Inferior parietal cortex (tissue), 1 donor: ENCODE measurements around the gene GBP1.
"Not testable (repeated sequence)": the region's sequence is repeated elsewhere in the genome, so short reads cannot be mapped to it uniquely, and the experiment has no call there.

Experiments used
- DNase-seq: peaks from one replicate; pipeline ENCODE4 v3.0.0-alpha.2; 2016; ENCODE audit errors: extremely low spot score

The GBP1 gene, protein sequence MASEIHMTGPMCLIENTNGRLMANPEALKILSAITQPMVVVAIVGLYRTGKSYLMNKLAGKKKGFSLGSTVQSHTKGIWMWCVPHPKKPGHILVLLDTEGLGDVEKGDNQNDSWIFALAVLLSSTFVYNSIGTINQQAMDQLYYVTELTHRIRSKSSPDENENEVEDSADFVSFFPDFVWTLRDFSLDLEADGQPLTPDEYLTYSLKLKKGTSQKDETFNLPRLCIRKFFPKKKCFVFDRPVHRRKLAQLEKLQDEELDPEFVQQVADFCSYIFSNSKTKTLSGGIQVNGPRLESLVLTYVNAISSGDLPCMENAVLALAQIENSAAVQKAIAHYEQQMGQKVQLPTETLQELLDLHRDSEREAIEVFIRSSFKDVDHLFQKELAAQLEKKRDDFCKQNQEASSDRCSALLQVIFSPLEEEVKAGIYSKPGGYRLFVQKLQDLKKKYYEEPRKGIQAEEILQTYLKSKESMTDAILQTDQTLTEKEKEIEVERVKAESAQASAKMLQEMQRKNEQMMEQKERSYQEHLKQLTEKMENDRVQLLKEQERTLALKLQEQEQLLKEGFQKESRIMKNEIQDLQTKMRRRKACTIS

DNA sequence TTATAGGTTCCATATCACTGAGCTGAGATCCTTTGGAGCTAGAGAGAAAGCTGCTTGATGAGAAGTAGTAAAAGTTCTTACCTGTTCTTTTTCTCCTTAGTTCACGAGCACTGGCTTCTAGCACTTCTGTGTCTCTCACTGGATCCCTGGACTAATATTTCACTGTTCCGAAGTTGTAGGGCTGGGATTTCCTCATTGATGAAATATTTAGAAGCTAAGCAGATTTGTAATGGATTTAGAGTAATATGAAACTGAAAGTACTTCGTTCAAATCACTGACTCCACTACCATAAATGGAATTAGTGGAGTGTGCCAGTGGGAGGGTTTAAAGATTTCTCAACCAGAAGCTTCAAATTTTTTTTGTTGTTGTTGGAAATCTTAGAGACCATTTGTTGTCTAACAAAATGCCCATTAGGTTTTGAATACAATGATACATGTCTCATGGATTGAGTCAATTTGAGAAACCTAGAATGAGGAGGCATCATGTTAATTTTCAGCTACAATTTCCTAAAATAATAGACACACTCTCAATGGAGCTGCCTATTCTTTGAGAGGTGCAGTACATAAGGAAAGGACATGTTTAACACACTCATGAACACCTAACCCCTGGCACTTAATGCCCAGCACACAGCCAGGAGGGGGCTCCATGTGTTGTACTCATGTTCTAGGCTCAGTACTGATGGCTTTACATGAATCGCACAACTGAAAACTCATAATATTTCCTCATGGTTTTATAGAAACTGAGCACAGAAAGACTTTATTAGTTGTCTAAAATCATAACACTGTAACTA, at the start of gene GBP1:
GBP1 (minus strand) TSS at position 130 of the 790 bp plus-strand sequence. CDS start 1,974 bp downstream, outside the sequence.
- peak; percentile 7 for DNase-seq

DNA sequence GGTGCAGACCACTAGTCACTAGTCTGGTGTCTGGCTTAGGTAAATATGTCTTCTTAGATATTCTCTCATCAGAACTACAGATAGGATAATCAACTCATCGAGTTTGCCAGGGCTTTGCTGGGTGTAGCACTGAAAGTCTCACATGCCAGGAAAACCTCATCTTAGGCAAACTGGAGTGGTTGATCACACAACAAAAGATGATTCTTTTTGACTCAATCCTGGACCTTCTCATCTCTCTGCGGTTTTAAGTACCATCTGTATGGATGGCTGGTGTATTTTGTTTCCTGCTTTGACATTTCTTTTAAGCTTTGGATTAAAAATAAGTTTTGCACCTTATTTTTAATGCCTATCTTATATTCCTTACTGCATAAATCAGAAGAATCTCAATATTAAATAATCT, 49.7 kb upstream of the GBP1 start:
- DNase-seq, result no peak

DNA sequence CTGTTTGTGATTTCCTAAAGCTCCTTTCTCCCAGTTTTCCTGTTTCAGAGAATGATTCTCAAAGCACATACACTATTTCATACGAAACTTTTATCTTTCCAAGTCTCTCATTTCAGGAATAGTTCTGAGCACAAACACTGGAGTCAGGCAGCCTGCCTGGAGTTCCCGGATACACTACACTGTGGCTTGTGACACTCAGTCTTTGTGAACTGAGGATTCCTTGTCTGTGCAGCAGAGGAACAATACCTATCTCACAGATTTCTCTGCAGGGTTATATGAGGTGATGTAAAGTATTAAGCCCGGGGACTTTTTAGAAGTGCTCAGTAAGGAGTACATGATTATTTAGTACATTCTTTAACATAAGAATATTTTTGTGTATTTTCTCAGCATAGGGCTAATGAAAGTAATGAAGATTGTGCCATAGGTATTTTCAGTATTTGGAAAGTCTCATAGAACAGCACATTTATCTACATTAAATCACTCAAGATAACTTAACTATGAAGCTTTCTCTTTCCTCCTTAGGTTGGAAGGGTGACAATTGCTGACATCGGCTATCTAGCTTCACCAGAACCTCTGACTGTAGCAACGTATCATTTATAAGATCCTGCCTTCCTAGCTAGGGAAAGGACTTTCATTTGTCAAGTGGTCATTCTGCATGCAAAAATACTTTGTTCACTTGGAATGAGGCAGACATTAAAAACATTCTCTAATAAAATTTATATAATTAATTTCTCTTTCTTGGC, 48.0 kb upstream of the GBP1 start:
- DNase-seq, result no peak

DNA sequence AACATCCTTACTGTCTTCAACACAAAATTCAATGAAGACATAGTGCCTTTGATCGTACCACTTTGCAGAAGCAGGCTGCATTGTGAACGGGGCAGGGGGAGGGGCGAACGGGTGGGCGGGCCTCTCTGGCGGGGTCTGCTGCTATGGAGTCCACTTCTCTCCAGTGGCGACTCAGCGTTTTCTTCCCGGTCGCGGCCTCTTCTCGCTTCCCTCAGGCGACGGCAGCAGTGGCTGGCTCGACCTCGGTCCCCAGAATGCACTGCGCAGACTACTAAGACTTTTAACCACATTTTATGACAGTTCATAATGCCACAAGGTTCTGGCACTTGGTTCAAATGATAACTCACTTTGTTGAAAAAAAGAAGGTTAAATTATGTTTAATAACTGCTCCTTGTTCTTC, 39.7 kb upstream of the GBP1 start:
- DNase-seq, result no peak

DNA sequence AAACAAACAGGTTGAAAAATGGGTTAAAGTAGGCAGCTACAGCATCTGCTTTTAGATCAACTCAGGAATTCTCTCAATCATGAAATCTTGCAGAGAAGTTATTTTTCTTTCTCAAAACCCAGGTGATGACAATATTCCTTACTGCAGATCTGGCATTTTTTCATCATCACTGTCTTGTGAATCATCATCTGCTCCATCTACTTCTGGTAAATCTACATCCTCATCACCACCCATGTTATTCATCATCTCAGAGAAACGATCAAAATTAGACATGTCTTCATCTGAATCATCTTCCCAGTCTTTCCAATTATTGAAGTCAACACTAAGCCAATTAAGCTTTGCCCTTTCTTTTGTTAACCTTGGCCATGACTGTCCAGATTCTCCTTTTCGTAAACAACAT, 39.1 kb upstream of the GBP1 start:
- no peak for DNase-seq

DNA sequence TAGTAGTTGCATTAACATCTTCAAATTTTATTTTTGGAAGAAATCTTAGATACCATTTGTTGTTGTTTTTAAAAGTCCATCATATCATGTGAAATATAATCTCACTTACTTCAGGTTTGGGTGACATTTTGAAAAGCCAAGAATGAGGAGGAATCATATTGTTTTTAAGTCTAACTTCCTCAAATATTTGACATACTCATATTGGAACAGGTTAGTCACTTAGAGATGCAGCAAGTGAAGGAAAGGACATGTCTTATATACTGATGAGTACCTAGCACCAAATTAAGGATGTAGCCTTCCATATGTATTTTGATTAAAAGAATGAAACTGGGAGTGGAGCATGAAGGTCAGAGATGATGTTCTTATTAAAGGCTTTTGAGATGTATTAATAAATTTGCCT, 37.0 kb upstream of the GBP1 start:
- DNase-seq, result no peak

DNA sequence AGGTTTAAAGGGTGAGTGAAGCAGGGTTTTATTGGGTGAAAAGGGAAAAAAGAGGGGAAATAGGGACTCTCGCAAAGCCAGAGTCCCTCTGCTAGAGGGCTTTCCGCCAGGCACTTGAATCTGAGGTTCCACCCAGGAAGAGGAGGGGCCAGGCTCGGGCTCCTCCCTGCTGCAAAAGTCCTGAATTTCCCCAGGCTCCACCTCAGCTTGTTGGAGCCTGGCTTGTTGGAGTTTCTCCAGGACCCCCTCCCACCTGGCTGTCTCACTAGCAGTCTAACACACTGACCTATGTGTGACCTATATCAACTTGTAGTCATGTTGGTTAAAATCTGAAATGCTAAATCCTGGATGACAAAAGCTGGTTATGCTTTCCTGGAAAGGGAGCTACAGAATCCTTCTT, 35.4 kb upstream of the GBP1 start:
- DNase-seq, result no peak

DNA sequence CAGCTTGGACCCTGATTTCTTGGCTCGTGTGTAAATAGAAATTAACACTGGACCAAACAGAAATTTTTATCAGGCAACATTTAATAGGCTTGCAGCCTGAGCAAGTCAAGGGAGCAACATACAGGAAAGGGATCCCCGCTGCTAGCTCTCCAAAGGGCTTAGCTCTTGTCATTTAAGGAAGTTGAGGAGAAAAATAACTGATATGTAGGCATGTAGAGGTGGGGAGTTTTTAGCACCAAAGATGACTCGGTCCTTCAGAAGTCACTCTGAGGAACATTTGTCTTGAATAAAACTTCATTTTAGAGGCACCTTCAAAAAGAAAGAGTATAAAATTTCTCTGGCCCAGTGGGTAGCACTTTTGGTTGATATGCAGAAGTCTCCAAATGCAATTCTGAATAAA, 33.8 kb upstream of the GBP1 start:
- no peak for DNase-seq

DNA sequence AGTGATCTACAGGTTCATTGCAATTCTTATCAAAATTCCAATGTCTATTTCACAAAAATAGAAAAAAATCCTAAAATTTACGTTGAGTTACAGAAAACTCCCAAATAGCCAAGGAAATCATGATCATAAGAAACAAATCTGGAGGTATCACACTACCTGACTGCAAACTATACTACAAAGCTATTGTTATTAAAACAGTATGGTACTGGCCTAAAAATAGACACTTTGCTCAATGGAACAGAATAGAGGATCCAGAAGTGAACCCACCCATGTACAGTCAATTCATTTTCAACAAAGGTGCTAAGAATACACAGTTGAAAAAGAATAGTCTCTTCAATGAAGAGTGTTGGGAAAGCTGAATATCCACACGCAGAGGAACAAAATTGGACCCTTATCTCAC, 30.7 kb upstream of the GBP1 start:
- DNase-seq, result no peak

DNA sequence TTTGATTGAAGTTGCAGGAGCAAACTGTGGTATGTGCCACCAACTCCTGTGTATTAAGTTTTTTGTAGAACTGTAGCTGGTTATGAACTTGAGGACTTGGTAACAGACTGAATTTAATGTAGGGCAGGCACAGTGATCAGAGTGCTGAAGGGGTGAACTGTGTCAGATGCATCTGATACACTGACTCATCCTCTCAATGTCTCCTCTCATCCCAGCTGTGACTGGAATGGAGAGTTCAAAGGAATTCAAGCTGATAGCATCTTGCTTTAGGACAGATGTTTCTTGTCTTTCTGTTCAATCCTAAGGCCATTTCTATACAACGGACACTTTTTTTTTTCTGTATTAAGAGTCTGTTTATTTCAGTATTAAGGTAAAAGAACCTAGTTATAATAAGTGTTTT, 25.0 kb upstream of the GBP1 start:
- DNase-seq, result no peak

DNA sequence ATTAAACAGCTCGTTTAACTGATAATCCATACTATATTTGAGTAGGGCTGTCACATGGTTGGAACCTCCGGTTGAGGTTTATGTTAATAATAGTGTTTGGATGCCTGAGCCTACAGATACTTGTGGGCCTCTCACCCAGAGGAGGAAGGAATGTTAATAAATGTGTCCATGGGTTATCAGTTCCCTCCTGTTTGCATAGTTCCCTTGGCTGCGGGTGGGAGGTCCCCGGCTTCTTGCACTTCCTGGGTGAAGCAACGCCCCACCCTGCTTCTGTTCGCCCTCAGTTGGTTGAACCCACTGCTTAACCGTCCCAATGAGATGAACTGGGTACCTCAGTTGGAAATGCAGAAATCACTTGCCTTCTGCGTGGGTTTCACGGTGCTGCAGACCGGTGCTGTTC, 23.6 kb upstream of the GBP1 start:
- no peak for DNase-seq

DNA sequence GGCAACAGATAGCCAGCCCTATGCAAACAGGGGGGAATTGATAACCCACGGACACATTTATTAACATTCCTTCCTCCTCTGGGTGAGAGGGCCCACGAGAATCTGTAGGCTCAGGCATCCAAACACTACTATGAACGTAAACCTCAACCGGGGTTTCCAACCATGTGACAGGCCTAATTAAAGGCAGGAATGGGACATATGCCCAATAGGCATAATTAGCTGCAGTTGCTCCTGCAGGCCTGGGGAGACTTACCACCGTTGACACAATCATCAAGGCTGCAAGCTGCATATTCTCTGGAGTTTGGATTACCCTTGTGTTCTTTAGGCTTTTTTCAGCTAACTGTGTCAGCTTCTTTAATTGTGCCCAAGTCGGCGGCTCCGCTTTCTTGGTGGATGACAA, 22.2 kb upstream of the GBP1 start:
- DNase-seq, result no peak

DNA sequence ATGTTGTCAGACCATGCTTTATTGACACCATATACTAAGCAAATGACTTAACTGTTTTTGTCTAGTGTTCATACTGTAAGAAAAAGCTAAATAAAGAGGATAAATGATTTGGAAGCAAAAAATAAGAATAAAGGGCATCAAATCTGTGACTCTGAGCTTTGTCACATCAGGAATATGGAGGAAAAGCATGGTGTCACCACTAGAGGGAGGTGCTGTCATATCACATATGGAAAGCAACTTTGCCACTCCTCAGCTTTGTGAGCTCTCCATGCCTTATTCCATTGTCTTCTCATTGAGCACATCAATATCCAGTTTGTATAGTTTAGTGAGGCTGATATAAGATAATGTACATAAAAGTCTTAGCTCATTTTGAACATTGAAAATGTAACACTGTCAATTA, 20.8 kb upstream of the GBP1 start:
- DNase-seq, result peak; percentile 72

DNA sequence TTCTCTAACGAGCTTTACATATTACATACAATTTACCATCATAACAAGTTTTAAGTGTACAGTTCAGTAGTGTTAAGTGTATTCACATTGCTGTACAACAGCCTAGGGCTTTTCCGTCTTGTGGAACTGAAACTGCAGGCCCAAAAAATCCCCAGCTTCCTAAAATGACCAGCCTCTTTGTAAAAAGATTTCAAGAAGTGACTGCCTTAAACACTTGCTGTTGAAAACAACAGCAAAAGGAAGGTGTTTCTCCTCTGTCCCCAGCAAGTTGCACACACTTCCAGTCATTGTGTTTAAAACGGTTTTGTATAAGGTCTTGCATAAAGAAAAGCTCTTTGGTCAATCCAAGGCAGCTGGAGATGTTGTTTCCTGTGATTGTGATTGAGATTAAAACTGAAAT, 16.0 kb upstream of the GBP1 start:
- DNase-seq, result no peak

DNA sequence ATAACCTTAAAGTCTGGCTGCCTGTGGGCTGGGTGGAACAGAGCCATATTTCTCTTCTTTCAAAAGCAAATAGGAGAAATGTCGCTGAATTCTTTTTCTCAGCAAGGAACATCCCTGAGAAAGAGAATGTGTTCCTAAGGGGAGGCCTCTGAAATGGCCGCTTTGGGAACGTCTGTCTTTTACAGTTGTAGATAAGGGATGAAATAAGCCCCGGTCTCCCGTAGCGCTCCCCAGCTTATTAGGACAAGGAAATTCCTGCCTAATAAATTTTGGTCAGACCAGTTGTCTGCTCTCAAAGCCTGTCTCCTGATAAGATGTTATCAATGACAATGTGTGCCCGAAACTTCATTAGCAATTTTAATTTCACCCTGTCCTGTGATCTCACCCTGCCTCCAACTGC, 15.1 kb upstream of the GBP1 start:
- DNase-seq, result not testable (repeated sequence)

DNA sequence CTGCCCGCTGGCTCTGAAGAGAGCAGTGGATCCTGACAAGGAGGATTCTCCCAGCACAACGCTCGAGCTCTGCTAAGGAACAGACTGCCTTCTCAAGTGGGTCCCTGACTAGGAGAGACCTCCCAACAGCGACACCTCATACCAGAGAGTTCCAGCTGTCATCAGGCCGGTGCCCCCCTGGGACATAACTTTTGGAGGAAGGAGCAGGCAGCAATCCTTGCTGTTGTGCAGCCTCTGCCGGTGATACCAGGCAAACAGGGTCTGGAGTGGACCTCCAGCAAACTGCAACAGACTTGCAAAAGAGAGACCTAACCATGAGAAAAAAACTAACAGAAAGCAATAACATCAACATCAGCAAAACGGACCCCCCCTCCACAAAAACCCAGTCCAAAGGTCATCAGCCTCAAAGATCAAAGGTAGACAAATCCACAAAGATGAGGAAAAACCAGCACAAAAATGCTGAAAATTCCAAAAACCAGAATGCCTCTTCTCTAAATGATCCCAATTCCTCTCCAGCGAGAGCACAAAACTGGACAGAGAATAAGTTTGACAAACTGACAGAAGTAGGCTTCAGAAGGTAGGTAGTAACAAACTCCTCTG, 7.6 kb upstream of the GBP1 start:
- not testable (repeated sequence) for DNase-seq

DNA sequence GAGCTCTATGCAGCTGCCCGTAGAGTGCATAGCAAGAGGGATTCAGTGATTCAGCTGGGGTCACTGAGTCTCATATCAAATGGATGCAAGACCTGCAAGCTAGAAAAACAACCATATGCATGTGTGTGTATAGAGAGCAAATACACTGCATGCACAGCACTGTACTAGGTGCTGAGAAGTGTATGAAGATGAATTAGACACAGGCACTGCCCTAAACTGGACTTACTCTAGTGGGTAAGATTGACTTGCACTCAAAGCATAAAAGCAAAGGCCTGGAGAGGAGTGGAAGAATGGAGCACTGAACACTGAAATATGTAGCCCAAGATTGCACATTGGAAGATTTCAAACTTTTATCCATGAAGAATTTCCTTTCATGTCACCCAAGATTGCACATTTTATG, 5.5 kb upstream of the GBP1 start:
- no peak for DNase-seq

DNA sequence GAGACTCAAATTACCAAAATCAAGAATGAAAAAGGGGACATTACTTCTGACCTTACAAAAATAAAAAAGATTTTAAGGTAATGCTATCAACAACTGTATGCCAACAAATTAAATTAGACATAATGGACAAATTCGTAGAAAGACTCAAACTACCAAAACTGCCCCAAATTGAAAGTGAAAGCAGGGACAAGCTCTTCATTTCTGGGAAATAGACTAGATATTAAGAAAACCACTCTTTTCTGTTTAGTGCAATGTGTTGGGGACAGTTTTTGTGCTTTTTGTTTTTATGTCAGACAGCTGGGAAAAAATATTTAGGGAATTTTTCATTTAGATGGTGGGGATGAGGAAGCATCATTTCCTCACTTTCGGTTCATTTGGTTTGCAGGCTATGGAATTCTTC, 4.9 kb upstream of the GBP1 start:
- DNase-seq, result no peak

DNA sequence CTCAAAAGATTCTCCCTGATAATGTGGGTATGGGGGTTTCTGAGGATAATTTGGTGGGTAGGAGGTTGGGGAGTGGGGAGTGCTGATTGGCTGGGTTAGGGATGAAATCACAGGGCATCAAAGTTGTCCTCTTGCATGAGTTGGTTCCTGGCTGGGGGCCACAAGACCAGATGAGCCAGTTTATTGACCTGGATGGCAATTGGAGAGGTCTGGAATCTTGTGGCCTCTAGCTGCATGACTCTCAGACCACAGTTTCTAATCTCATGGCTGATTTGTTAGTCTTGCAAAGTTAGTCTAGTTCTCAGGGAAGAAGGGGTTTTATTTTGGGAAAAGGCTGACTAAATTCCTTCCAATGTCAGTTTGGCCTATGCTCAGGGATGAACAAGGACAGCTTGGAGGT, 3.3 kb upstream of the GBP1 start:
- no peak for DNase-seq

DNA sequence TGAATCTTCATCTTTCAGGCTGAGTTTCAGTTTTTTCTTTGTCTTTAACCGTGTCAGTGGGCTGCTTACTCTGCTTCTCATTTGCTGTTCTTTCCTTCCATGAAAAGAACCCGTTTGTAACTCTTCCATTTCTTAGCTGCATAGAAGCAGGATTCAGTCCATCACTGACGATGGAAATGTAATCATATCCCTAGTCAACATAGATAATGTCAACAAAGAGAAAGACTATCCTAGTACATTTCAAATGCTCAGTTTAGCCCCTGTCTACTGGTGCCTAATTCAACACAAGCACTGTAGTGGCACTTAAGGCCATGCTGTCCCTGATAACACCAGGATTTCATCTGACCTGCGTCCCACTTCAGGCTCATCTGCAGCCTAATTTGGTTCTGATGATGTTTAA, 376 bp downstream of the GBP1 start:
- peak; percentile 17 for DNase-seq

DNA sequence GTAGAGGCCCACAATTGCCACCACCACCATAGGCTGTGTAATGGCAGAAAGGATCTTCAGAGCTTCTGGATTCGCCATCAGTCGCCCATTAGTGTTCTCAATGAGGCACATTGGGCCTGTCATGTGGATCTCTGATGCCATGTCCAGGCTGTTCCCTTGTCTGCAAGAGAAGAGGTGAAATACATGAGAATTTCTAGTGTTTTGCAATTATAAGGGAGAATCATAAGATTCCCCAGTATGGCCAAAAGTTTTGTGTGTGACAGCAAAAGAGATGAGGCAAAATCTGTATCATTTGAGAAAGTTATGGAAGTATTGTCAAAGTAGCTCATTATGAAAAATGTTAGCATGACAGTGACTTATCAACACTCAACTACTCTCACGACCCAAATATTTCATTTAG, 1.9 kb downstream of the GBP1 start:
- no peak for DNase-seq

DNA sequence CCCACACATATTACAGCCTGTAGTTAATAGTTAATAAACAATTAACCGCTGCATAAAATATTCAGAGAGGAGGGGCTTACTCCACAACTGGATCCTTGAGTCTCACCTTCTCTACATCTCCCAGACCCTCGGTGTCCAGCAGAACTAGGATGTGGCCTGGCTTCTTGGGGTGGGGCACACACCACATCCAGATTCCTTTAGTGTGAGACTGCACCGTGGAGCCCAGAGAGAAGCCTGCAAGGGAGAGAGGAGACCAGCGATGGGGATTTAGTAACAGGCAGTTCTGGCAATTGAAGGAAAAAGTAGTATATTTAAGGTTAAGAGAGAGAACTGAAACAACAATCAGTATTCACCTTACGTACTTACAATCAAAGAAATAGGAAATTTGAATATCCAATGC, 4.9 kb downstream of the GBP1 start:
- DNase-seq, result no peak
